ENCODE measurements around the gene SRXN1.

DNA sequence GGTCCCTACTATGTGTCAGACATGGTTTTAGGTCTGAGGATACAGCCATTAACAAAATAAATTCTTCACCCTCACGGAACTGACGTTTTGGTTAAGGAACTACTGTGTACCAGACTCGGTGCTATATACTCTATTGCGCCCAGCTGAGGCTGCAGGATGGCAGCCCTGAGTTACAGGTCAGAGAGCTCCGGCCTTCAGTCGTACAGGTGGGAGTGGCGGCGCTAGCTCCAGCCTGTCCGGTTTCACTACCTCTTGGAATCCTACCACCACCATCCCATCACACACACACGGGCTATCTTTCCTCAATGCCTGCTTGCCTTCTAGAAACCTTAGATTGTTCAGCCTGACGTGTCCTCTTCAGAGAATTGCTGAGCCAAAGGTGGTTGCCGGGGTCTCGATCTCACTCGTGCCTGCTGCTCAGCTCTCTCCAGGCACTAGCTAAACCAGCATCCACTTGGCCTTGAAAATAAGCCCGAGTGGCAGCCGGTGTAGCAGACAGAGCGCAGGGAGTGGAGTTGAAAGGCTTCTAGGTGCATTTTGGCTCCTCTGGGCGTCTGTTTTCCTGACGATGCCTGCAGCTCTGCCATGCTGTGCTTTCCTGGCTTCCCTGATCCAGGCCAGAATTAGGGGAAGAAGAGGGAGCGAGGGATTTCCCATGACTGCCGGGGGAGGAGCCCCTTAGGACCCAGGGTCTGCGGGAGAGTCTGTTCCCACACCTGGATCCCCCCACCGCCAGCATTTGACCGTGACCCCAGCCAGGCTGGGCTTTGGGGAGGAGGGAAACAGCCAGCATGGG, 41.8 kb downstream of the SRXN1 start:
- no peak for TF ChIP-seq RAD21 (conservative IDR thresholded peaks at IDR 0.05)
- TF ChIP-seq, protein P1, sequence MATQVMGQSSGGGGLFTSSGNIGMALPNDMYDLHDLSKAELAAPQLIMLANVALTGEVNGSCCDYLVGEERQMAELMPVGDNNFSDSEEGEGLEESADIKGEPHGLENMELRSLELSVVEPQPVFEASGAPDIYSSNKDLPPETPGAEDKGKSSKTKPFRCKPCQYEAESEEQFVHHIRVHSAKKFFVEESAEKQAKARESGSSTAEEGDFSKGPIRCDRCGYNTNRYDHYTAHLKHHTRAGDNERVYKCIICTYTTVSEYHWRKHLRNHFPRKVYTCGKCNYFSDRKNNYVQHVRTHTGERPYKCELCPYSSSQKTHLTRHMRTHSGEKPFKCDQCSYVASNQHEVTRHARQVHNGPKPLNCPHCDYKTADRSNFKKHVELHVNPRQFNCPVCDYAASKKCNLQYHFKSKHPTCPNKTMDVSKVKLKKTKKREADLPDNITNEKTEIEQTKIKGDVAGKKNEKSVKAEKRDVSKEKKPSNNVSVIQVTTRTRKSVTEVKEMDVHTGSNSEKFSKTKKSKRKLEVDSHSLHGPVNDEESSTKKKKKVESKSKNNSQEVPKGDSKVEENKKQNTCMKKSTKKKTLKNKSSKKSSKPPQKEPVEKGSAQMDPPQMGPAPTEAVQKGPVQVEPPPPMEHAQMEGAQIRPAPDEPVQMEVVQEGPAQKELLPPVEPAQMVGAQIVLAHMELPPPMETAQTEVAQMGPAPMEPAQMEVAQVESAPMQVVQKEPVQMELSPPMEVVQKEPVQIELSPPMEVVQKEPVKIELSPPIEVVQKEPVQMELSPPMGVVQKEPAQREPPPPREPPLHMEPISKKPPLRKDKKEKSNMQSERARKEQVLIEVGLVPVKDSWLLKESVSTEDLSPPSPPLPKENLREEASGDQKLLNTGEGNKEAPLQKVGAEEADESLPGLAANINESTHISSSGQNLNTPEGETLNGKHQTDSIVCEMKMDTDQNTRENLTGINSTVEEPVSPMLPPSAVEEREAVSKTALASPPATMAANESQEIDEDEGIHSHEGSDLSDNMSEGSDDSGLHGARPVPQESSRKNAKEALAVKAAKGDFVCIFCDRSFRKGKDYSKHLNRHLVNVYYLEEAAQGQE (IDR thresholded peaks at IDR 0.05; ENCODE audit: borderline replicate concordance): no peak
- TF ChIP-seq, protein P2, sequence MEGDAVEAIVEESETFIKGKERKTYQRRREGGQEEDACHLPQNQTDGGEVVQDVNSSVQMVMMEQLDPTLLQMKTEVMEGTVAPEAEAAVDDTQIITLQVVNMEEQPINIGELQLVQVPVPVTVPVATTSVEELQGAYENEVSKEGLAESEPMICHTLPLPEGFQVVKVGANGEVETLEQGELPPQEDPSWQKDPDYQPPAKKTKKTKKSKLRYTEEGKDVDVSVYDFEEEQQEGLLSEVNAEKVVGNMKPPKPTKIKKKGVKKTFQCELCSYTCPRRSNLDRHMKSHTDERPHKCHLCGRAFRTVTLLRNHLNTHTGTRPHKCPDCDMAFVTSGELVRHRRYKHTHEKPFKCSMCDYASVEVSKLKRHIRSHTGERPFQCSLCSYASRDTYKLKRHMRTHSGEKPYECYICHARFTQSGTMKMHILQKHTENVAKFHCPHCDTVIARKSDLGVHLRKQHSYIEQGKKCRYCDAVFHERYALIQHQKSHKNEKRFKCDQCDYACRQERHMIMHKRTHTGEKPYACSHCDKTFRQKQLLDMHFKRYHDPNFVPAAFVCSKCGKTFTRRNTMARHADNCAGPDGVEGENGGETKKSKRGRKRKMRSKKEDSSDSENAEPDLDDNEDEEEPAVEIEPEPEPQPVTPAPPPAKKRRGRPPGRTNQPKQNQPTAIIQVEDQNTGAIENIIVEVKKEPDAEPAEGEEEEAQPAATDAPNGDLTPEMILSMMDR (IDR thresholded peaks at IDR 0.05; ENCODE audit: poor library complexity, severe bottlenecking): no peak
